HCT116 (cell line): ENCODE results near the gene PROX2.

Experiments used
- ATF3 ChIP-seq: IDR thresholded peaks from 2 replicates; pipeline ENCODE4 v1.6.1; 2012
- CTCF ChIP-seq, 3 experiments: fragments of 200-600 bp in 1 of 3; sonication (generic) in 1 of 3; IDR thresholded peaks in 2 of 3; conservative IDR thresholded peaks in 1 of 3; 2 replicates each; pipeline ENCODE4 v1.5.1; 2012 to 2017; ENCODE audit warnings: low read depth in 2 of 3, low read length in 2 of 3, antibody characterized with exemption in 1 of 3, borderline replicate concordance in 1 of 3, control low read depth in 1 of 3, mild to moderate bottlenecking in 1 of 3, mixed read lengths in 1 of 3, mixed run types in 1 of 3, moderate library complexity in 1 of 3; ENCODE audit not compliant: insufficient read depth in 1 of 3
- ELF1 ChIP-seq: IDR thresholded peaks from 2 replicates; pipeline ENCODE4 v1.6.1; 2012; ENCODE audit warnings: low read depth, borderline replicate concordance
- EZH2 ChIP-seq: fragments of 200-600 bp; sonication (generic); IDR thresholded peaks from 2 replicates; pipeline ENCODE4 v1.6.1; 2017; ENCODE audit warnings: antibody characterized with exemption, mixed run types
- EZH2phosphoT487 ChIP-seq: fragments of 200-600 bp; IDR thresholded peaks from 2 replicates; pipeline ENCODE4 v1.6.1; 2018; ENCODE audit warnings: antibody characterized with exemption, borderline replicate concordance
- JUND ChIP-seq: IDR thresholded peaks from 2 replicates; pipeline ENCODE4 v1.6.1; 2012
- POLR2A ChIP-seq: IDR thresholded peaks from 2 replicates; pipeline ENCODE4 v1.7.0; 2011; ENCODE audit warnings: borderline replicate concordance; ENCODE audit not compliant: insufficient read depth, insufficient read length; ENCODE audit errors: extremely low read depth
- POLR2AphosphoS5 ChIP-seq: IDR thresholded peaks from 2 replicates; pipeline ENCODE4 v1.6.1; 2011; ENCODE audit warnings: mild to moderate bottlenecking, low read depth, low read length, moderate library complexity
- RAD21 ChIP-seq: IDR thresholded peaks from 2 replicates; pipeline ENCODE4 v1.6.1; 2012; ENCODE audit warnings: low read depth, mild to moderate bottlenecking
- REST ChIP-seq: IDR thresholded peaks from 2 replicates; pipeline ENCODE4 v1.6.1; 2012; ENCODE audit warnings: low read depth
- SIN3A ChIP-seq: IDR thresholded peaks from 2 replicates; pipeline ENCODE4 v1.6.1; 2012; ENCODE audit warnings: low read depth
- TCF7L2 ChIP-seq: IDR thresholded peaks from 2 replicates; pipeline ENCODE4 v1.7.0; 2011; ENCODE audit warnings: borderline replicate concordance, inconsistent platforms; ENCODE audit not compliant: insufficient read depth, insufficient read length; ENCODE audit errors: extremely low read depth
- YY1 ChIP-seq: IDR thresholded peaks from 2 replicates; pipeline ENCODE4 v1.6.1; 2011; ENCODE audit warnings: low read length, low read depth, moderate library complexity, mild to moderate bottlenecking; ENCODE audit not compliant: insufficient replicate concordance; ENCODE audit errors: extremely low read depth

- TF ChIP-seq EZH2 (no peak), CTCF (IDR thresholded peaks at IDR 0.05 in 2 of 3, conservative IDR thresholded peaks at IDR 0.05 in 1 of 3; ENCODE audit: borderline replicate concordance in 1 of 3, insufficient read depth in 1 of 3, low read depth in 2 of 3, low read length in 2 of 3) (peak; percentile 75 to 98 (median 97); a peak in 5 of 6 replicates), POLR2AphosphoS5 (peak; percentile 32; the same call in 1 of the 2 replicates), POLR2A (no peak), JUND (no peak), ATF3 (no peak), YY1 (peak; percentile 39), RAD21 (peak; percentile 71), ELF1 (no peak), REST (no peak), EZH2phosphoT487 (no peak), SIN3A (no peak), TCF7L2 (no peak)
Observed at GRCh38 chr14:74905595-74906142, 29.7 kb upstream of the PROX2 start.
